ENCODE measurements around the gene ATPAF2. TPM values are rescaled to one million over a fixed set of nuclear protein-coding genes. Genes with fewer than 3 reads are reported as not detected.

ATPAF2 gene
- total and polyA plus RNA-seq, 2 experiments from 2014 or later = 24.3 to 25.7 TPM

GRCh38 chr17:17978481-17979424, 60.2 kb downstream of the ATPAF2 start (continued):
- TF ChIP-seq ZNF462 (CRISPR knock-in tag; IDR thresholded peaks at IDR 0.05) = no peak

GRCh38 chr17:17976931-17977570, 61.9 kb downstream of the ATPAF2 start:
- no peaks in the 10 kb centered on the region for H3K36me3 Mint-ChIP-seq (ENCODE audit: low read depth)
- DNase-seq (ENCODE audit: low spot score) (no peak), ATAC-seq (no peak)
- Histone ChIP-seq H3K27ac (ENCODE audit: low read depth) (no peak overlapping the region), H3K27me3 (ENCODE audit: insufficient read depth) (no peaks in the 10 kb centered on the region), H3K36me3 (ENCODE audit: insufficient read depth) (no peaks in the 10 kb centered on the region), H3K4me3 (no peak overlapping the region), H4K20me1 (replicated peaks; ENCODE audit: insufficient read depth) (no peaks in the 10 kb centered on the region), H3K4me2 (no peak overlapping the region), H2AFZ (no peak overlapping the region), H3K79me2 (replicated peaks; ENCODE audit: insufficient read depth) (no peaks in the 10 kb centered on the region), H3F3A (replicated peaks; ENCODE audit: low read depth) (no peaks in the 10 kb centered on the region), H3K9me2 (ENCODE audit: insufficient read depth) (no peaks in the 10 kb centered on the region), H3K4me1 (ENCODE audit: insufficient read depth) (no peaks in the 10 kb centered on the region)
- H3K4me3 Mint-ChIP-seq = no peak overlapping the region
- peaks cover 7% of the 10 kb centered on the region for H3K27me3 Mint-ChIP-seq (ENCODE audit: insufficient read depth, low read depth, poor library complexity)
- H3K4me1 Mint-ChIP-seq = no peaks in the 10 kb centered on the region
- no peak overlapping the region for H3K27ac Mint-ChIP-seq
- H3K9me3 Mint-ChIP-seq = no peaks in the 10 kb centered on the region
- TF ChIP-seq POLR2AphosphoS5 (IDR thresholded peaks at IDR 0.05; ENCODE audit: low read depth) = no peak
- TF ChIP-seq NANOG (IDR thresholded peaks at IDR 0.05; ENCODE audit: borderline replicate concordance) = no peak
- no peak for TF ChIP-seq CTCF (conservative IDR thresholded peaks at IDR 0.05; ENCODE audit: low read depth in 2 of 2)
- no peak for TF ChIP-seq ZNF331 (CRISPR knock-in tag; IDR thresholded peaks at IDR 0.05; ENCODE audit: low read depth)
- no peak for TF ChIP-seq EZH2 (IDR thresholded peaks at IDR 0.05; ENCODE audit: low read depth, unreplicated experiment)
- TF ChIP-seq REST (IDR thresholded peaks at IDR 0.05; ENCODE audit: unreplicated experiment) = no peak
- no peak for TF ChIP-seq ZNF114 (CRISPR knock-in tag; IDR thresholded peaks at IDR 0.05)
